Vagina (tissue), 2 donors: ENCODE results near the gene RBM18. TPM values are rescaled to one million over a fixed set of nuclear protein-coding genes. Genes with fewer than 3 reads are reported as not detected.

Experiments used
- DNase-seq, 2 donors: peaks; one replicate each; pipeline ENCODE4 v3.0.0-alpha.2; 2017; ENCODE audit errors: extremely low spot score in 2 of 2
- H3K27ac ChIP-seq: fragments of 200-600 bp; sonication (generic); one replicate; pipeline ENCODE4 v1.5.1; 2019
- H3K27me3 ChIP-seq: fragments of 200-600 bp; sonication (generic); one replicate; pipeline ENCODE4 v1.5.1; 2019
- H3K36me3 ChIP-seq, 2 donors: fragments of 200-600 bp; sonication (generic); one replicate each; pipeline ENCODE4 v1.5.1; 2017 to 2019
- H3K4me1 ChIP-seq: fragments of 200-600 bp; sonication (generic); one replicate; pipeline ENCODE4 v1.5.1; 2019
- H3K4me3 ChIP-seq, 2 donors: fragments of 200-600 bp; sonication (generic); 1 replicate in 1 of 2; 2 replicates in 1 of 2; pipeline ENCODE4 v1.5.1; 2016 to 2019
- H3K9me3 ChIP-seq: fragments of 200-600 bp; sonication (generic); one replicate; pipeline ENCODE4 v1.5.1; 2019
- CTCF ChIP-seq, 3 experiments: fragments of 450-650 bp in 2 of 3; fragments of 200-600 bp in 1 of 3; sonication (generic) in 1 of 3; IDR thresholded peaks; one replicate each; pipeline ENCODE4 v1.5.1; 2017 to 2019; ENCODE audit warnings: antibody characterized with exemption in 3 of 3, mild to moderate bottlenecking in 2 of 3, moderate library complexity in 2 of 3
- POLR2A ChIP-seq, 2 donors: fragments of 450-650 bp; IDR thresholded peaks; one replicate each; pipeline ENCODE4 v1.6.1; 2017; ENCODE audit warnings: antibody characterized with exemption in 2 of 2, mild to moderate bottlenecking in 2 of 2, moderate library complexity in 2 of 2
- POLR2AphosphoS5 ChIP-seq, 2 donors: sonication (generic); formaldehyde crosslinking; IDR thresholded peaks; one replicate each; pipeline ENCODE4 v1.9.0; 2017; ENCODE audit warnings: antibody characterized with exemption in 2 of 2, mild to moderate bottlenecking in 2 of 2, low read depth in 1 of 2; ENCODE audit not compliant: insufficient read depth in 1 of 2
- intact Hi-C: fragments of 100-400 bp; cut with DNase I; formaldehyde crosslinking; loops from one replicate; pipeline ENCODE4 v1.15.1; 2023
- total RNA-seq: library from RNA; depleted of rRNA; stranded (reverse); fragments of >200 nt; gene quantifications from one replicate; pipeline ENCODE4 v1.2.3, GENCODE V29; 2016

The RBM18 gene
- total RNA-seq, 1 donor from 2014 or later = 11.3 TPM

GRCh38 chr9:122201641-122202040, 63.0 kb downstream of the RBM18 start:
- no peaks in the 10 kb centered on the region for H3K36me3 ChIP-seq
- no peaks in the 10 kb centered on the region for H3K9me3 ChIP-seq
- TF ChIP-seq POLR2AphosphoS5 (IDR thresholded peaks at IDR 0.05; ENCODE audit: insufficient read depth in 1 of 2, low read depth in 1 of 2) = no peak
- no peak for TF ChIP-seq CTCF (IDR thresholded peaks at IDR 0.05)
- no peak for TF ChIP-seq POLR2A (IDR thresholded peaks at IDR 0.05)
- H3K27me3 ChIP-seq = no peaks in the 10 kb centered on the region
- H3K27ac ChIP-seq = no peak overlapping the region
- no peak overlapping the region for H3K4me3 ChIP-seq
- intact Hi-C loops = no loop called here
- DNase-seq = no peak
- H3K4me1 ChIP-seq = no peaks in the 10 kb centered on the region

GRCh38 chr9:122200960-122201595, 63.6 kb downstream of the RBM18 start:
- H3K9me3 ChIP-seq = no peaks in the 10 kb centered on the region
- DNase-seq = no peak
- intact Hi-C loops = no loop called here

GRCh38 chr9:122197882-122198281, 66.8 kb downstream of the RBM18 start:
- Histone ChIP-seq H3K27ac (no peak overlapping the region), H3K9me3 (no peaks in the 10 kb centered on the region), H3K36me3 (no peaks in the 10 kb centered on the region), H3K4me1 (no peaks in the 10 kb centered on the region), H3K27me3 (no peaks in the 10 kb centered on the region), H3K4me3 (no peak overlapping the region)
- TF ChIP-seq POLR2A (IDR thresholded peaks at IDR 0.05) = no peak
- no peak for TF ChIP-seq CTCF (IDR thresholded peaks at IDR 0.05)
- TF ChIP-seq POLR2AphosphoS5 (IDR thresholded peaks at IDR 0.05; ENCODE audit: insufficient read depth in 1 of 2, low read depth in 1 of 2) = no peak
- intact Hi-C loops = no loop called here
- DNase-seq = no peak

More at GRCh38 chr9:122200960-122201595, 63.6 kb downstream of the RBM18 start:
- H3K4me3 ChIP-seq = no peak overlapping the region
- H3K36me3 ChIP-seq = no peaks in the 10 kb centered on the region
- H3K4me1 ChIP-seq = no peaks in the 10 kb centered on the region
- TF ChIP-seq POLR2AphosphoS5 (IDR thresholded peaks at IDR 0.05; ENCODE audit: insufficient read depth in 1 of 2, low read depth in 1 of 2) (no peak), CTCF (IDR thresholded peaks at IDR 0.05) (no peak), POLR2A (IDR thresholded peaks at IDR 0.05) (no peak)
- no peak overlapping the region for H3K27ac ChIP-seq
- H3K27me3 ChIP-seq = no peaks in the 10 kb centered on the region

GRCh38 chr9:122197426-122197825, 67.2 kb downstream of the RBM18 start:
- Histone ChIP-seq H3K4me1 (no peaks in the 10 kb centered on the region), H3K36me3 (no peaks in the 10 kb centered on the region), H3K9me3 (no peaks in the 10 kb centered on the region), H3K27ac (no peak overlapping the region), H3K4me3 (no peak overlapping the region), H3K27me3 (no peaks in the 10 kb centered on the region)
- no peak for TF ChIP-seq POLR2A (IDR thresholded peaks at IDR 0.05)
- TF ChIP-seq CTCF (IDR thresholded peaks at IDR 0.05) = no peak
- TF ChIP-seq POLR2AphosphoS5 (IDR thresholded peaks at IDR 0.05; ENCODE audit: insufficient read depth in 1 of 2, low read depth in 1 of 2) = no peak
- intact Hi-C loops = no loop called here
- no peak for DNase-seq

GRCh38 chr9:122195875-122196274, 68.8 kb downstream of the RBM18 start:
- DNase-seq = no peak
- H3K36me3 ChIP-seq = no peaks in the 10 kb centered on the region
- no peak overlapping the region for H3K4me3 ChIP-seq
- H3K27me3 ChIP-seq = no peaks in the 10 kb centered on the region
- H3K4me1 ChIP-seq = no peaks in the 10 kb centered on the region
- intact Hi-C loops = no loop called here
- no peaks in the 10 kb centered on the region for H3K9me3 ChIP-seq
- no peak overlapping the region for H3K27ac ChIP-seq
- no peak for TF ChIP-seq CTCF (IDR thresholded peaks at IDR 0.05)
- TF ChIP-seq POLR2A (IDR thresholded peaks at IDR 0.05) = no peak
- TF ChIP-seq POLR2AphosphoS5 (IDR thresholded peaks at IDR 0.05; ENCODE audit: insufficient read depth in 1 of 2, low read depth in 1 of 2) = no peak
